ENCODE measurements around the gene PDE6B. TPM values are rescaled to one million over a fixed set of nuclear protein-coding genes. Genes with fewer than 3 reads are reported as not detected.

PDE6B gene
- total and polyA plus RNA-seq, 3 experiments from 2014 or later: 9.3 to 21.5 (median 10.1) TPM

DNA sequence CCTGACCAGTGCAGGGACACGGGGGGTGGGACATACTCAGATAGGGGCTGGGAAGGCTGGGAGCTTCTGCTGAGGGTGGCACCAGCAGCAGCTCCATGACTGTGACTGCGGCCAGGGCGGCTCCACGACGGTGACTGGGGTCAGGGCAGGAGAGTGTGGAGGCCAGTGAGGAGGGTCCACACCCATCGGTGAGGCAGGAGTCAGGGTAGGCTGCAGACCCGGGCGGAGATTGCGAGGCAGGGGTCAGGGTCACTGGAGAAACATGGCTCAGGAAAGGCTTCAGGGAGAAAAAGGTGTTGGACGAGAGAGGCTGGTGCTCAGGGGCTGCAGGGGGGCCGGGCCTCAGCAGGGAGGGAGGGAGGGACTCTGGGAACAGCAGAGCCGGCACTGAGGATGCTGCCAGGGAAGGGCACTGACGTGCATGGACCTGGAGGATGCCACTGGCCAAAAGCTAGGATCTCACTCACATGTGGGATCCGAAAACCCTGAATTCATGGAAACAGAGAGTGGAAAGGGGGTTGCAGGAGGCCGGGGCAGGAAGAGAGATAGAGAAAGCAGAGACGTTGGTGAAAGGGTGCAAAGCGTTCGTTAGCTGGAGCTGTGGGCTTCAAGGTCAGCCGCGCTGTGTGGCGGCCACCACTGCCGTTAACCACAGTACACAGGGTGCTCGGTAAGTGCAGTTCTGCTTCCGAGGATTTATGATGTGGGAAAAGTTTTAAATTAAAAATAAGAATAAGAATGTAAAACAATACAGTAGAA lies 26.7 kb downstream of the PDE6B start:
- no peak overlapping the region for H3K27ac Mint-ChIP-seq
- Histone ChIP-seq H3K27me3 (ENCODE audit: insufficient read depth, low read length, poor library complexity, severe bottlenecking) (peaks cover 4% of the 10 kb centered on the region), H3K4me1 (ENCODE audit: insufficient read depth, low read length) (no peaks in the 10 kb centered on the region), H3K4me3 (ENCODE audit: low read length) (no peak overlapping the region), H3K36me3 (ENCODE audit: insufficient read depth, low read length) (no peaks in the 10 kb centered on the region), H3K27ac (ENCODE audit: low read depth, low read length) (no peak overlapping the region), H3K9me3 (ENCODE audit: low read length) (no peaks in the 10 kb centered on the region)
- H3K9me3 Mint-ChIP-seq: no peaks in the 10 kb centered on the region
- POLR2A ChIA-PET: no interaction called here
- H3K36me3 Mint-ChIP-seq: no peaks in the 10 kb centered on the region
- peaks cover 8 to 12% of the 10 kb centered on the region in 2 donors for H3K27me3 Mint-ChIP-seq
- CTCF ChIA-PET: no interaction called here
- H3K4me1 Mint-ChIP-seq: no peaks in the 10 kb centered on the region
- H3K4me3 Mint-ChIP-seq: no peak overlapping the region
- no peak for DNase-seq

DNA sequence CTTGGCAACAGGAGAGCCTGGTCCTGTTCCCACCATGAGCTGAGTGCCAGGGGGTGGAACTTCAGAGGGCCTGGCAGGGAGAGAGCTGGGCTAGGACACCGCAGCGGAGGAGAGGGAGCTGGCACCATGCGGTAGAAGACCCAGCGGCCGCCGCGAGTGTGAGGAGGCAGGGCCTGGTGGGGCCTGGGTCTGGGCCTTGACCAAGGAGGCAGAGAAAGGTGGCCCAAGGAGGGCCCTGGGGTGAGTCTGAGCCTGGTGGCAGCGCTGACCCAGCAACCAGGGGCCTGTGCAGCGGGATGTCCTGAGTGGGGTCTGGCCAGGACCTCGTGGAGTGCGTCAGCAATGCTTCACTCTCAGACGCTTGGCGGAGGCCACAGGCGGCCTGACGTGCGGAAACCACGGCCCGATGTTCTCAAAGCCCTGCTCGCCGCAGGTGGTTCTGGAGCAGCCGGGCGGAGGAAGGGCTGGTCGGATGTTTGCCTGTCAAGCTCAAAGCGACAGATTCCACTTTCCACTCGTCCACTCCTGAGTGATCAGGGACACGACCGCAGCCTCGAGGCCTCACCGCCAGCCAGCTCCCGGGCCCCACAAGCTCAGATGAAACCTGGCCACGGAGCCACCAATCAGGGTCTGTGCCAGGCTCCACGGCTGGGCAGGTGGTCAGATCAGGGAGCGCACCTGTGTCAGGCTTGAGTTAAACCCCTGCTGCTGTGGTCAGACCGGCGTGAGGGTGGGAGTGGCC lies 27.9 kb downstream of the PDE6B start:
- Histone ChIP-seq H3K4me1 (ENCODE audit: insufficient read depth, low read length) (no peaks in the 10 kb centered on the region), H3K4me3 (ENCODE audit: low read length) (no peak overlapping the region), H3K27ac (ENCODE audit: low read depth, low read length) (no peak overlapping the region), H3K9me3 (ENCODE audit: low read length) (no peaks in the 10 kb centered on the region), H3K27me3 (ENCODE audit: insufficient read depth, low read length, poor library complexity, severe bottlenecking) (no peaks in the 10 kb centered on the region), H3K36me3 (ENCODE audit: insufficient read depth, low read length) (no peaks in the 10 kb centered on the region)
- H3K4me1 Mint-ChIP-seq: no peaks in the 10 kb centered on the region
- H3K36me3 Mint-ChIP-seq: no peaks in the 10 kb centered on the region
- peak in 1 of 5 donors; percentile 38 for DNase-seq
- POLR2A ChIA-PET: no interaction called here
- no peaks in the 10 kb centered on the region for H3K9me3 Mint-ChIP-seq
- CTCF ChIA-PET: no interaction called here
- no peak overlapping the region for H3K4me3 Mint-ChIP-seq
- peaks cover 4 to 12% of the 10 kb centered on the region in 2 donors for H3K27me3 Mint-ChIP-seq
- H3K27ac Mint-ChIP-seq: no peak overlapping the region

DNA sequence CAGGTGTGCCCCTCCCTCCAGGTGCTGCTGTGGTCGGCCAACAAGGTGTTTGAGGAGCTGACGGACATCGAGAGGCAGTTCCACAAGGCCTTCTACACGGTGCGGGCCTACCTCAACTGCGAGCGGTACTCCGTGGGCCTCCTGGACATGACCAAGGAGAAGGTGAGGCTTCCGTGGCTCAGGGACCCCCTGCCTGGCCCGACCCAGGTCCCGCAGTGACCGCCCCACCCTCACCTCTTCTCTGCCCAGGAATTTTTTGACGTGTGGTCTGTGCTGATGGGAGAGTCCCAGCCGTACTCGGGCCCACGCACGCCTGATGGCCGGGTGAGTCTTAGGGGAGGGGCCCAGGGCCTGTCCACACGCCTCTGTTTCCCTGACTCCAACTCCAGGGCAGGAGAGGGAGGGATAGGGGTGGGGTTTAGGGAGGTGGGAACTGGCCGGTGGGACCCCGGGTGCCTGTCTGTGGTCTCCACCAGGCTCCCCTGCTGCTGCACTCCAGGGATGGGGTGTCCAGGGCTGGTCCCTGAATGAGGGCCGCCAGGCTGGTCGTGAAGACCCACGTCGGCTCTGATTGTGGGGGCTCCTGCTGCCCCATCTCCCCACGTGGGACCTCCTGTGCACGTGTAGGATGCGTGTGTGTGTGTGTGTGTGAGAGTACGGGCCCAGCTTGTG lies 28.6 kb downstream of the PDE6B start:
- H3K27me3 ChIP-seq (ENCODE audit: insufficient read depth, low read length, poor library complexity, severe bottlenecking): no peaks in the 10 kb centered on the region
- CTCF ChIA-PET: no interaction called here

DNA sequence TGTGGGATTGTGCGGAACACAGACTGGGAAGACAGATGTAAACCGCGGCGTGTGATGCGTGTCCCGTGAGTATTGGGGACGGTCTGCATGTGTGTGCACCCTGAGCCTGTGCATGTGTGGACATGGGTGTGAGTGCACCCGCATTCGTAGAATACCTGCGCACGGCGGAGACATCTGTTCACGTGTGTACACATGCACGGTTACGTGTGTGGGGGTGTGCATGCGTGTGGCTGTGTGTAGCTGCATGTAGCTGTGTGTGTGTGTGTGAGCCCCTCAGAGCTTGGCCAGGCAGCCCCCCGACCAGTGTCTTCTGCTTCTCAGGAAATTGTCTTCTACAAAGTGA lies 29.1 kb downstream of the PDE6B start:
- POLR2A ChIA-PET: no interaction called here
- no peaks in the 10 kb centered on the region for H3K27me3 ChIP-seq (ENCODE audit: insufficient read depth, low read length, poor library complexity, severe bottlenecking)
- Mint-ChIP-seq H3K4me1 (no peaks in the 10 kb centered on the region), H3K4me3 (no peak overlapping the region), H3K9me3 (no peaks in the 10 kb centered on the region), H3K36me3 (peaks cover 0 to 2% (median 0%) of the 10 kb centered on the region in 3 donors), H3K27ac (no peak overlapping the region), H3K27me3 (peaks cover 0 to 8% of the 10 kb centered on the region in 2 donors)
- no peak overlapping the region for H3K4me3 ChIP-seq (ENCODE audit: low read length)
- CTCF ChIA-PET: no interaction called here
- no peaks in the 10 kb centered on the region for H3K36me3 ChIP-seq (ENCODE audit: insufficient read depth, low read length)
- DNase-seq: no peak
- no peaks in the 10 kb centered on the region for H3K9me3 ChIP-seq (ENCODE audit: low read length)
- no peaks in the 10 kb centered on the region for H3K4me1 ChIP-seq (ENCODE audit: insufficient read depth, low read length)
- no peak overlapping the region for H3K27ac ChIP-seq (ENCODE audit: low read depth, low read length)

More for the DNA sequence above, 28.6 kb downstream of the PDE6B start:
- H3K4me1 ChIP-seq (ENCODE audit: insufficient read depth, low read length): no peaks in the 10 kb centered on the region
- no peak overlapping the region for H3K4me3 Mint-ChIP-seq
- DNase-seq: peak in 1 of 5 donors; percentile 39
- no peaks in the 10 kb centered on the region for H3K9me3 Mint-ChIP-seq
- no peaks in the 10 kb centered on the region for H3K36me3 ChIP-seq (ENCODE audit: insufficient read depth, low read length)
- H3K4me3 ChIP-seq (ENCODE audit: low read length): no peak overlapping the region
- H3K27ac ChIP-seq (ENCODE audit: low read depth, low read length): no peak overlapping the region
- H3K27ac Mint-ChIP-seq: no peak overlapping the region
- no peaks in the 10 kb centered on the region for H3K4me1 Mint-ChIP-seq
- H3K36me3 Mint-ChIP-seq: no peaks in the 10 kb centered on the region
- no peaks in the 10 kb centered on the region for H3K9me3 ChIP-seq (ENCODE audit: low read length)
- POLR2A ChIA-PET: no interaction called here
- H3K27me3 Mint-ChIP-seq: peaks cover 3 to 10% of the 10 kb centered on the region in 2 donors

DNA sequence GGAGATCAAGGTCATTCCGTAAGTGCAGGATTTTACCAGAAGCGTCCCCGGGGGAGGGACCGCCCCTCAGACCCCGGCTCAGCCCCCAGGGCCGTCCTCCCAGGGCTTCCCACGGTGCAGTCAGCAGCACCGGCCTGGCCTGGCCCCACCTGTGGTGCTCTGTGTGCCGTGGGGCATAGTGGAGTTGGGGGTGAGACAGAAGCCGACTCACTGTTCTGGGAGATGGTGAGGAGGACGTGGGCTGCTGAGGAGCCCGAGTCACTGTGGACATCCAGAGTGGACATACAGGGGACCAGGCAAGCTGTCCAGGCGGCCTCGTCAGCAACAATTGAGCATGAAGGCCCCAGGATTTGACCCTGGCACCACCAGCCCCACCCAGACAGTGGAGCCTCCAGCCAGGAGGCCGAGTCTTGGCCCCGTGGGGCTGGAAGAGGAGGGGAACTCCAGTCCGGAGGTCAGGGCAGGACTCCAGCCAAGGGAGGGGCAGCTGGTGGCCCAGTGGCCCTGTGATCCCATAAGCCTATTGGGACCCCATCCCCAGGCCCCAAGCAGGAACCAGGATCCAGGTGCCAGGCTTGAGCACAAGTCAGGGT lies 29.6 kb downstream of the PDE6B start:
- H3K36me3 Mint-ChIP-seq: peaks cover 0 to 2% (median 0%) of the 10 kb centered on the region in 3 donors

DNA sequence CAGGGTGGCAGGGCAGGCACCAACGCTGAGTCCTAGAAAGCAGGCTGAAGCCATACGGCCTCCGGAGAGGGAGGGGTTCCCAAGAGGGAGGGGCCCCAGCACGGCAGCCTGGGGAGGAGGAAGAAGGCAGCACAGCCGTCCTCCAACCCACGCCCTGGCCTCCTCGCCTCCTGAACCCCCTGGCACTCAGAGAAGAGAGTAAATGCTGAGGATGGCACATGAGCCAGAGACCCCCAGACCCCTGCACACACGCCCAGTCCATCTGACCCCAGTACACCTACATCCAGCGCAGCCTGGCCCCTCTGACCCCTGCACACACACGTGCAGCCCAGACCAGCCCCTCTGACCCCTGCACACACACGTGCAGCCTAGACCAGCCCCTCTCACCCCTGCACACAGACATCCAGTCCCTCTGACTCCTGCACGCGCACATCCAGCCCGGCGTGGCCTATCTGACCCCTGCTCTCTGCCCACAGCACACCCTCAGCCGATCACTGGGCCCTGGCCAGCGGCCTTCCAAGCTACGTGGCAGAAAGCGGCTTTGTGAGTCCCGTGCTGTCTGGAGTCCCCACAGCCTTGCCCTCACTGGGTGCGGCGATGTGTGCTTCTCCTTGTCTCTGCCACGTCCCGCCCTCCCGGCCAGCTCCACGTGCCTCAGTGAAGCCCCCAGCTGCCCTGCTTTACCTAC lies 30.2 kb downstream of the PDE6B start:
- no peaks in the 10 kb centered on the region for H3K4me1 ChIP-seq (ENCODE audit: insufficient read depth, low read length)
- no peak overlapping the region for H3K27ac ChIP-seq (ENCODE audit: low read depth, low read length)
- Mint-ChIP-seq H3K4me3 (no peak overlapping the region), H3K27ac (no peak overlapping the region), H3K27me3 (peaks cover 0 to 5% of the 10 kb centered on the region in 2 donors), H3K9me3 (no peaks in the 10 kb centered on the region), H3K36me3 (peaks cover 0 to 2% (median 1%) of the 10 kb centered on the region in 3 donors), H3K4me1 (peaks cover 0 to 4% (median 0%) of the 10 kb centered on the region in 3 donors)
- H3K27me3 ChIP-seq (ENCODE audit: insufficient read depth, low read length, poor library complexity, severe bottlenecking): no peaks in the 10 kb centered on the region
- H3K9me3 ChIP-seq (ENCODE audit: low read length): no peaks in the 10 kb centered on the region
- no peaks in the 10 kb centered on the region for H3K36me3 ChIP-seq (ENCODE audit: insufficient read depth, low read length)
- DNase-seq: peak in 1 of 5 donors; percentile 22
- no peak overlapping the region for H3K4me3 ChIP-seq (ENCODE audit: low read length)
- ChIA-PET CTCF (no interaction called here), POLR2A (no interaction called here)

More for the DNA sequence above, 29.6 kb downstream of the PDE6B start:
- Histone ChIP-seq H3K4me1 (ENCODE audit: insufficient read depth, low read length) (no peaks in the 10 kb centered on the region), H3K9me3 (ENCODE audit: low read length) (no peaks in the 10 kb centered on the region), H3K4me3 (ENCODE audit: low read length) (no peak overlapping the region), H3K27me3 (ENCODE audit: insufficient read depth, low read length, poor library complexity, severe bottlenecking) (no peaks in the 10 kb centered on the region), H3K27ac (ENCODE audit: low read depth, low read length) (no peak overlapping the region), H3K36me3 (ENCODE audit: insufficient read depth, low read length) (no peaks in the 10 kb centered on the region)
- POLR2A ChIA-PET: no interaction called here
- CTCF ChIA-PET: no interaction called here
- no peak overlapping the region for H3K27ac Mint-ChIP-seq
- no peak overlapping the region for H3K4me3 Mint-ChIP-seq
- no peaks in the 10 kb centered on the region for H3K9me3 Mint-ChIP-seq
- peaks cover 0 to 3% (median 0%) of the 10 kb centered on the region in 3 donors for H3K4me1 Mint-ChIP-seq
- DNase-seq: peak in 1 of 5 donors; percentile 30
- H3K27me3 Mint-ChIP-seq: peaks cover 0 to 8% of the 10 kb centered on the region in 2 donors

DNA sequence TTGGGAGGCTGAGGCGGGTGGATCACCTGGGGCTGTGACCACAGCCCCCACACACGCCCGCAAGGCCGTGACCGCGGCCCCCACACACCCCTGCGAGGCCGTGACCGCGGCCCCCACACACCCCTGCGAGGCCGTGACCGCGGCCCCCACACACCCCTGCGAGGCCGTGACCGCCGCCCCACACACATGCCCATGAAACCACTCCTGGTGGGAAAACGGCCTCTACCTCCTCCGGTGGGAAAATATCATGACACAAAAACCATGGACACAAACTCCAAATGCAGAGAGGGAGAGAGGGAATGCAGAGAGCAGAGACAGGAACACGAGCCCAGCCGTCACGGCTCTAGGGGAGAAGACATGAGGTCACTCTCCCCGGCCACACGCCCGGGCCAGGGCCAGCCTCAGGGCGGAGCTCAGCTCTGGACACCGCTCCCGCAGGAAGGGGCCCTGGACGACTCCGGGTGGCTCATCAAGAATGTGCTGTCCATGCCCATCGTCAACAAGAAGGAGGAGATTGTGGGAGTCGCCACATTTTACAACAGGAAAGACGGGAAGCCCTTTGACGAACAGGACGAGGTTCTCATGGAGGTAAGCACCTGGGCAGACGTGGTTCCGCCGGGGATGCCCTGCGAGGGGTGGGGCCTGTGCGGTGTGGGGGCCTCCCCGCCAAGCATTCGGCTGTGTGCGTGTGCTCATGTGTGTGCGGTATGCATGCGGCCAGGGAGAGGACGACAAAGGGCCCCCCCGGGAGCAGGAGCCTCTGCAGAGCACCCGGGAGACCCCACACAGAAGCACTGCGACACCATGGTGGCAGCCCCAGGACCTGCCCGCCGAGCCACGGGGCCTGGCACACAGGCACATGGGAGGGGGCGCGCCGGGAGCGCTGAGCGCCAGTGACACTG lies 31.3 kb downstream of the PDE6B start:
- ChIA-PET POLR2A (no interaction called here), CTCF (no interaction called here)
- no peak overlapping the region for H3K4me3 ChIP-seq (ENCODE audit: low read length)
- Mint-ChIP-seq H3K9me3 (no peaks in the 10 kb centered on the region), H3K4me3 (no peak overlapping the region), H3K27ac (no peak overlapping the region), H3K36me3 (peaks cover 0 to 2% (median 2%) of the 10 kb centered on the region in 3 donors), H3K4me1 (peaks cover 0 to 4% (median 2%) of the 10 kb centered on the region in 3 donors), H3K27me3 (peaks cover 0 to 4% of the 10 kb centered on the region in 2 donors)
- H3K27me3 ChIP-seq (ENCODE audit: insufficient read depth, low read length, poor library complexity, severe bottlenecking): no peaks in the 10 kb centered on the region
- no peak overlapping the region for H3K27ac ChIP-seq (ENCODE audit: low read depth, low read length)
- H3K36me3 ChIP-seq (ENCODE audit: insufficient read depth, low read length): no peaks in the 10 kb centered on the region
- peak in 1 of 5 donors; percentile 45 for DNase-seq
- H3K9me3 ChIP-seq (ENCODE audit: low read length): no peaks in the 10 kb centered on the region
- H3K4me1 ChIP-seq (ENCODE audit: insufficient read depth, low read length): no peaks in the 10 kb centered on the region

All from CD8-positive, alpha-beta memory T cell (primary cell).